Liver (tissue), 9 donors: ENCODE measurements around the gene ATP11C. TPM values are rescaled to one million over a fixed set of nuclear protein-coding genes. Genes with fewer than 3 reads are reported as not detected.
"Not testable (repeated sequence)": the region's sequence is repeated elsewhere in the genome, so short reads cannot be mapped to it uniquely, and the experiment has no call there.

Source experiments
- DNase-seq: peaks from one replicate; pipeline ENCODE4 v3.0.0-alpha.2; 2017; ENCODE audit warnings: low spot score
- H3K27ac ChIP-seq, 2 donors: one replicate each; pipeline ENCODE4 v1.7.0; 2013; ENCODE audit warnings: inconsistent platforms in 2 of 2, low read length in 2 of 2, control low read depth in 1 of 2, low read depth in 1 of 2, mild to moderate bottlenecking in 1 of 2
- H3K27me3 ChIP-seq, 4 donors: one replicate each; pipeline versions ENCODE4 v1.6.1 to v1.7.0; 2013; ENCODE audit warnings: low read length in 3 of 4, inconsistent platforms in 1 of 4, mild to moderate bottlenecking in 1 of 4, moderate library complexity in 1 of 4; ENCODE audit not compliant: control insufficient read depth in 4 of 4, insufficient read depth in 4 of 4
- H3K36me3 ChIP-seq, 4 donors: one replicate each; pipeline versions ENCODE4 v1.6.1 to v1.7.0; 2013; ENCODE audit warnings: low read length in 3 of 4, mild to moderate bottlenecking in 3 of 4, low read depth in 1 of 4, moderate library complexity in 1 of 4; ENCODE audit not compliant: control insufficient read depth in 4 of 4, insufficient read depth in 3 of 4
- H3K4me1 ChIP-seq, 4 donors: one replicate each; pipeline versions ENCODE4 v1.6.1 to v1.7.0; 2013; ENCODE audit warnings: low read length in 3 of 4, mild to moderate bottlenecking in 3 of 4, moderate library complexity in 1 of 4; ENCODE audit not compliant: control insufficient read depth in 4 of 4, insufficient read depth in 4 of 4
- H3K4me3 ChIP-seq, 3 donors: one replicate each; pipeline versions ENCODE4 v1.6.1 to v1.7.0; 2013; ENCODE audit warnings: low read length in 3 of 3, control low read depth in 1 of 3, low read depth in 1 of 3, mild to moderate bottlenecking in 1 of 3
- H3K9ac ChIP-seq, 2 donors: one replicate each; pipeline ENCODE4 v1.7.0; 2013; ENCODE audit warnings: low read length in 2 of 2, mild to moderate bottlenecking in 2 of 2, moderate library complexity in 2 of 2, control low read depth in 1 of 2, low read depth in 1 of 2
- H3K9me3 ChIP-seq, 4 donors: one replicate each; pipeline versions ENCODE4 v1.6.1 to v1.7.0; 2013; ENCODE audit warnings: low read length in 3 of 4; ENCODE audit not compliant: control insufficient read depth in 4 of 4
- ATF3 ChIP-seq: IDR thresholded peaks from 2 replicates; pipeline ENCODE4 v1.6.1; 2016; ENCODE audit warnings: antibody characterized with exemption
- CTCF ChIP-seq: fragments of 150-350 bp; IDR thresholded peaks from 2 replicates; pipeline ENCODE4 v1.5.1; 2017; ENCODE audit warnings: improper control_type of control experiment, low read depth, low read length; ENCODE audit not compliant: missing input control
- EGR1 ChIP-seq, 2 donors: IDR thresholded peaks; 2 replicates each; pipeline ENCODE4 v1.6.1; 2016 to 2018; ENCODE audit warnings: antibody characterized with exemption in 2 of 2, low read depth in 2 of 2
- FOXA1 ChIP-seq: IDR thresholded peaks from 2 replicates; pipeline ENCODE4 v1.6.1; 2016; ENCODE audit warnings: antibody characterized with exemption
- FOXA2 ChIP-seq: IDR thresholded peaks from 2 replicates; pipeline ENCODE4 v1.6.1; 2016; ENCODE audit warnings: antibody characterized with exemption
- GABPA ChIP-seq, 2 donors: IDR thresholded peaks in 1 of 2; conservative IDR thresholded peaks in 1 of 2; 2 replicates each; pipeline ENCODE4 v1.6.1; 2016; ENCODE audit warnings: antibody characterized with exemption in 2 of 2, mild to moderate bottlenecking in 1 of 2, moderate library complexity in 1 of 2
- HNF4A ChIP-seq, 2 donors: conservative IDR thresholded peaks; 2 replicates each; pipeline ENCODE4 v1.6.1; 2016; ENCODE audit warnings: antibody characterized with exemption in 2 of 2, mild to moderate bottlenecking in 2 of 2
- NR2F2 ChIP-seq: IDR thresholded peaks from 2 replicates; pipeline ENCODE4 v1.6.1; 2016; ENCODE audit warnings: antibody characterized with exemption
- RAD21 ChIP-seq, 2 donors: IDR thresholded peaks; 2 replicates each; pipeline ENCODE4 v1.6.1; 2016; ENCODE audit warnings: antibody characterized with exemption in 2 of 2, mild to moderate bottlenecking in 2 of 2
- RXRA ChIP-seq, 2 donors: IDR thresholded peaks; 2 replicates each; pipeline ENCODE4 v1.6.1; 2017 to 2018; ENCODE audit warnings: antibody characterized with exemption in 2 of 2, mild to moderate bottlenecking in 1 of 2
- SP1 ChIP-seq: IDR thresholded peaks from 2 replicates; pipeline ENCODE4 v1.6.1; 2018; ENCODE audit warnings: antibody characterized with exemption, mild to moderate bottlenecking
- TAF1 ChIP-seq: conservative IDR thresholded peaks from 2 replicates; pipeline ENCODE4 v1.6.1; 2016; ENCODE audit warnings: antibody characterized with exemption, mild to moderate bottlenecking
- WGBS: extraction: QIAGEN DNeasy Blood & Tissue Kit; methylation state at CpG from one replicate; pipeline ENCODE4 v1.1.7; 2013; 5-methylcytosine and 5-hydroxymethylcytosine counted together
- polyA plus RNA-seq, 2 donors: library from polyadenylated mRNA; stranded (reverse) in 1 of 2; unstranded in 1 of 2; fragments of 200-250 nt in 1 of 2; fragments of >200 nt in 1 of 2; fragmentation: Nextera tagmentation in 1 of 2; extraction: Ambion mirVana in 1 of 2; gene quantifications; one replicate each; pipeline versions ENCODE4 v1.2.1 to v1.2.3, GENCODE V29; 2013 to 2015
- total RNA-seq, 2 donors: library from RNA; depleted of rRNA; stranded (reverse); fragments of >200 nt; gene quantifications; one replicate each; pipeline ENCODE4 v1.2.3, GENCODE V29; 2014
- donor health status: healthy.
- donor health status: healthy.
- donor health status: healthy.
- donor health status: healthy.
- donor health status: healthy.

ATP11C gene
- total and polyA plus RNA-seq, 4 donors: 11.8 to 52.1 (median 18.9) TPM

GRCh38 chrX:139844163-139844562, 88.7 kb downstream of the ATP11C start:
- no peak for DNase-seq

GRCh38 chrX:139842326-139843185, 90.3 kb downstream of the ATP11C start:
- peaks cover 0 to 4% (median 3%) of the 10 kb centered on the region in 4 donors for H3K4me1 ChIP-seq
- no peak overlapping the region for H3K27ac ChIP-seq
- H3K36me3 ChIP-seq: no peaks in the 10 kb centered on the region
- H3K27me3 ChIP-seq: peaks cover 0 to 2% (median 0%) of the 10 kb centered on the region in 4 donors
- H3K9ac ChIP-seq: no peak overlapping the region
- H3K4me3 ChIP-seq: no peak overlapping the region
- no peak for DNase-seq
- peaks cover 0 to 2% (median 0%) of the 10 kb centered on the region in 4 donors for H3K9me3 ChIP-seq
- WGBS: 83% methylated on average over 8 of the region's 8 CpGs
- no peak for TF ChIP-seq GABPA (IDR thresholded peaks at IDR 0.05 in 1 of 2, conservative IDR thresholded peaks at IDR 0.05 in 1 of 2)

More at GRCh38 chrX:139844163-139844562, 88.7 kb downstream of the ATP11C start:
- peaks cover 0 to 4% (median 3%) of the 10 kb centered on the region in 4 donors for H3K4me1 ChIP-seq
- H3K9me3 ChIP-seq: no peaks in the 10 kb centered on the region
- no peak overlapping the region for H3K9ac ChIP-seq
- H3K36me3 ChIP-seq: no peaks in the 10 kb centered on the region
- TF ChIP-seq SP1: no peak
- peak in 1 of 2 donors; percentile 4 for TF ChIP-seq HNF4A (conservative IDR thresholded peaks at IDR 0.05)
- TF ChIP-seq ATF3: no peak
- peak; percentile 20 for TF ChIP-seq FOXA2
- 22% methylated on average over 2 of the region's 2 CpGs for WGBS
- H3K4me3 ChIP-seq: no peak overlapping the region
- H3K27me3 ChIP-seq: peaks cover 0 to 2% (median 0%) of the 10 kb centered on the region in 4 donors
- H3K27ac ChIP-seq: peak overlapping the region in 1 of 2 donors; percentile 54

- DNase-seq, H3K9me3 ChIP-seq, H3K36me3 ChIP-seq, H3K9ac ChIP-seq, H3K4me3 ChIP-seq, H3K27me3 ChIP-seq: not testable (repeated sequence)
- Histone ChIP-seq H3K27ac (peak overlapping the region; percentile 53 to 66), H3K4me1 (peaks cover under 1 to 21% (median 15%) of the 10 kb centered on the region in 4 donors)
- 51% methylated on average over 5 of the region's 5 CpGs for WGBS
- TF ChIP-seq HNF4A (conservative IDR thresholded peaks at IDR 0.05) (peak; percentile 56 to 59), RXRA (IDR thresholded peaks at IDR 0.05) (peak in 1 of 2 donors; percentile 22), SP1 (peak; percentile 24)
Measured at GRCh38 chrX:139836335-139836734, 96.5 kb downstream of the ATP11C start.

- H3K9me3 ChIP-seq: peaks cover 0 to 2% (median 0%) of the 10 kb centered on the region in 4 donors
- H3K27me3 ChIP-seq: no peaks in the 10 kb centered on the region
- H3K4me1 ChIP-seq: peaks cover 2 to 31% (median 22%) of the 10 kb centered on the region in 4 donors
- no peaks in the 10 kb centered on the region for H3K36me3 ChIP-seq
- no peak overlapping the region for H3K9ac ChIP-seq
- H3K4me3 ChIP-seq: no peak overlapping the region
- DNase-seq: no peak
- no peak overlapping the region for H3K27ac ChIP-seq
- TF ChIP-seq RXRA (IDR thresholded peaks at IDR 0.05) (no peak), FOXA1 (no peak), NR2F2 (no peak), RAD21 (IDR thresholded peaks at IDR 0.05) (no peak), TAF1 (no peak), FOXA2 (no peak), CTCF (no peak), EGR1 (IDR thresholded peaks at IDR 0.05; ENCODE audit: low read depth in 2 of 2) (no peak)
Measured at GRCh38 chrX:139834879-139835278, 98.0 kb downstream of the ATP11C start.
